ENCODE data around the gene SH3YL1.

The SH3YL1 gene

DNA sequence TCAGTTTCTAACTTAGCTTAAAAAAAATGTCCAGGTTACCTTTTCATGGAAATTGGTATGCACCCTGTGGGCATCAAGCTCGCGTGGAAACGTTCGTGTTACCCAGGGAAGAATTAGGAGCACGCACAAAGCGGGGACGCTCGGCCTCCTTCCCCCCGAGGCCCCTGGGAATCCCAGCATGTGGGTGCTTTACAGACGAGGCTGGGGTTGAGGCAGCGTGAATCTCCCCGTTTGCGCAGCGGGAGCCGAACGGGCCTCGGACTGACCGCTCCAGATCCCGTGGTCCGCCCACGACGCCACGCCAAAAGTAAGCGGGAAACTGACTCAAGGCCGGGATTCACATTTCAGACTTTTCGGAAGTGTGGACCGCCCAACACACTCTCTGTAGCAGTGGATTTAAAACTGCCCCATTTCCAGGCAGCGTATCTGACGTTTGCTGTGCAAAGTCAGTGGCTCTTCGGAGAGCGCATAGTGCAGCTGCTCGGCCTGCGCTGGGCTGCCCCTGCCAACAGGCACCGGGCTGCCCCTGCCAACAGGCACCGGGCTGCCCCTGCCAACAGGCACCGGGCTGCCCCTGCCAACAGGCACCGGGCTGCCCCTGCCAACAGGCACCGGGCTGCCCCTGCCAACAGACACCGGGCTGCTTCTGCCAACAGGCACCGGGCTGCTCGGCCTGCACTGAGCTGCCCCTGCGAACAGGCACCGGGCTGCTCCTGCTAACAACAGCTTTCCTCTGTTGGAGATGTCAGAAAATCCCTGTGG, 49.7 kb downstream of the SH3YL1 start:
- DNase-seq = no peak

DNA sequence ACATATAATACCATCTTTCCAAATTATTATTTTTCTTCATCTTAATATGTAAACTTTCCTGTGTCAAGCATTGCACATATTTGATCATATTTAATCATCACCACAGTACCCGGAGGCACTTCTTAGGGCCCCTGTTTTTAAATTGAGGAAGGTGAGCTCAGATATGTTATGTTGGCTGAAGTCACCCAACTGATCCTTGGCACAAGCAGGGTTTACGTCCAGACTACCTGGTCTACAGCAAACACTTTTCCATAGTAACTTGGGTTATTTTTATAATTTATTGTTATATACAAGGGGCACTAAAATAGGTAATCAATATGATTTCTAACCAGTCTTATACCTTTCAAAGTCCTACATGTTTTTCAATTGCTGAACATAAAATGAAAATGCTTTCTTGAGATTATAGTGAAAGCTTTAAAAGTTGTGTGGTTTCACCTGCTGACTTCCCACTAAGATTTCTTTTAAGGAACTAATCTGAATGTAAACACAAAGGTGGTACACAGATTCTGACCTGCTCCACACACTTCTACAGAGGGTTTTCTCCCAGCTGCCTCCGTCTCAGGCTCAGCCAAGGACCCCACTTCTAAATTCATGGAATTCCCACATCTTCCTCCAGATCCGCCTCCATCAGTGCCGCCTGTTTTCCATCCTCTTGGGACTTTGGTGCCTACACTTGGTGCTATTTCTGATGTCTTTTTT, 52.2 kb downstream of the SH3YL1 start:
- no peak for DNase-seq

DNA sequence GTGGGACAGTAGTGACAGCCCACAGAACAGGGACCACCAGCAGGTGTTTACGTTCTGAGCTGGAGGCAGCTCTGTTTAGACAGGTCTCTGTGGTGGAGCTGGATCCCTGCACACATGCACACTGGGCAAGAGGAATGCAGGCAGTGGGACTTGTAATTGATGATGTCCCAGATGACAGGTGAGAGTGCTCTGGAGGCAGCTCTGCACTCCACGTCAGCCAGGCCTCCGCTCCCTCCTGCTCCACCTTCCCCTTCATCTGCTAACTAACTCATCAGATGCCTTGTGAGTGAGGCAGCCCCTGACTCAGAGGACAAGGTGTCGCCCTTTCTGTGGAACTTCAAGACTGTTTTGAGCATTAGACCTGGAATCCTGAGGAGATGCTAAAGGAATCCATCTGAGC, 53.2 kb downstream of the SH3YL1 start:
- DNase-seq = no peak

DNA sequence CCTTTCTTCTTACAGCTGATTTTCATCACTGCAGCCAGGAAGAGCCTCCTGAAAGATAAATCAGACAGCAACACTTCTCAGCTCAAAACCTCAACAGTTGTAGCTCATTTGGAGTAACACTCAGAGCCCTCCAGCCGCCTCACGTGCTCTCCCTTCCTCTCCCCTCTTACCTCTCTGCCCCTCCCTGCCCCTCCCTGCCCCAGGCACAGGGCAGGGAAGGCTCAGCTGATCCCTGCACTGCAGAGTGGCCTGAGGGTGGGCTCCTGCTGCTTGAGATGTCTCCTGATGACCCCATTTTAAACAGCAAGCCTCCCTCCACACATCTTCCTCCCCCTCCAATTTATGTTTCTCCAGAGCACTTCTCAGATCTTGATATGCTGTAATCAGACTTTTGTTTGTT, 54.4 kb downstream of the SH3YL1 start:
- no peak for DNase-seq

DNA sequence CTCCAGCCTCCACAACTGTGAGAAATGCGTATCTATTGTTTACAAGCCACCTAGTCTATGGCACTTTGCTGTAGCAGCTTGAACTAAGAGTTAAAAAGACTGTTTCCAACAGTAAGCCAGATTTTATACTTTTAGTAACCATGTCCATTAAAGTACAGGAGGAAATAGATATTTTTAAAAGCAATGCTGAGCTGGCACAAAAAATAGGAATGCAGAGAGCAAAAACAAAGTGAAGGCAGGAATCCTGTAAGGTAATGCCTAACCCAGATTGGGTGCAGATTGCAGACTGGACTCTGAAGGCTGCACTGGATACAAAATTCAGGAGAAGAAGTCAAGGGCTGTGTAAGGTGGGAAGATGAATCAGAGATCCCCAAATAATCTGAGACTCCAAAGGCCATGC, 55.5 kb downstream of the SH3YL1 start:
- no peak for DNase-seq

DNA sequence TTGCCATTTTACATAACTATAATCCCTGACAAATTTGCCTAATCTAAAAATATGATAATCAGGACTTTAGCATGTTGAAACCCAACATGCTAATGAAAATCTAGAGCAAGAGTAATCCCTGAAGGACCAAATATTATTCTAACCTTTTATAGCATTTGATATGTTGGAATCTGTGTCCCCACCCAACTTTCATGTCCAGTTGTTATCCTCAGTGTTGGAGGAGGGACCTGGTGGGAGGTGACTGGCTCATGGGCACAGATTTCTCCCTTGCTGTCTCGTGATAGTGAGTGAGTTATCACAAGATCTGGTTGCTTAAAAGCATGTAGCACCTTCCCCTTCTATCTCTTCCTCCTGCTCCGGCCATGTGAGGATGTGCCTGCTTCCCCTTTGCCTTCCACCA, 59.8 kb downstream of the SH3YL1 start:
- no peak for DNase-seq

DNA sequence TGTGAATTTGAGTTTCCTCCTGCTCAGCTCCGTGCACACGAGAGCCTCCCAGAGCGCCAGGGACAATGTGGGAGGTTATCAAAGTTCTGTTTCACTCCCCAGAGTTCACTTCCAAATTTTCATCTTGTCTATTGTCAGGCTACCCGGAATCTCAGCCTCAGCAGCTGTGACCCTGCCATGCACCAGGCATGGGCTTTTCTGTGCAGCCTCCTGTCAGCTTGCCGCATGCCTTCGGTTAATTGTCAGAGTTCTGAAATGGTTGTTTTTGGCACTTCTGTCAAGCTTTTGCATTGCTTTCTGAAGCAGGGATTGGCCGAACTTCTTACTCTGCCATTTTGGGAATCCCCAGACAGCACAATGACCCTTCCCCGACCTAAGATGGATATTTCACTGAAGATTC, 60.4 kb downstream of the SH3YL1 start:
- no peak for DNase-seq

DNA sequence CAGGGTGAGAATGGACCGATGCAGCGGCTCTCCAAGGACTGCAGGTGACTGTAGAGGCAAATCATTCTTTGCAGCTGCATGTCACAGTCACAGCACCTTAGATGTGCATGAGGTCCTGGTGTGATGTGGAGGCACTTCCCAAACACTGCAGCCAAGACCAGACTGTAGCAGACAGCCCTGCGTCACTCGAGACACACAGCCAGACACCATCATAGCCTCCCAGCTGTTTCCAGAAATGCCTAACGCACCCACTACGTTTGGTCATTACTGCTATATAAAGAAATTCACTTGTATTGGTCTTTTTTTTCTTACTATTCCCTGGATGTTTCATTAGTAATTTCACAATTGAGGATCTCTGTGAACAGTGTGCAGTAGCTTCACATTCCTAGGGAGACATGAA, 60.9 kb downstream of the SH3YL1 start:
- no peak for DNase-seq

DNA sequence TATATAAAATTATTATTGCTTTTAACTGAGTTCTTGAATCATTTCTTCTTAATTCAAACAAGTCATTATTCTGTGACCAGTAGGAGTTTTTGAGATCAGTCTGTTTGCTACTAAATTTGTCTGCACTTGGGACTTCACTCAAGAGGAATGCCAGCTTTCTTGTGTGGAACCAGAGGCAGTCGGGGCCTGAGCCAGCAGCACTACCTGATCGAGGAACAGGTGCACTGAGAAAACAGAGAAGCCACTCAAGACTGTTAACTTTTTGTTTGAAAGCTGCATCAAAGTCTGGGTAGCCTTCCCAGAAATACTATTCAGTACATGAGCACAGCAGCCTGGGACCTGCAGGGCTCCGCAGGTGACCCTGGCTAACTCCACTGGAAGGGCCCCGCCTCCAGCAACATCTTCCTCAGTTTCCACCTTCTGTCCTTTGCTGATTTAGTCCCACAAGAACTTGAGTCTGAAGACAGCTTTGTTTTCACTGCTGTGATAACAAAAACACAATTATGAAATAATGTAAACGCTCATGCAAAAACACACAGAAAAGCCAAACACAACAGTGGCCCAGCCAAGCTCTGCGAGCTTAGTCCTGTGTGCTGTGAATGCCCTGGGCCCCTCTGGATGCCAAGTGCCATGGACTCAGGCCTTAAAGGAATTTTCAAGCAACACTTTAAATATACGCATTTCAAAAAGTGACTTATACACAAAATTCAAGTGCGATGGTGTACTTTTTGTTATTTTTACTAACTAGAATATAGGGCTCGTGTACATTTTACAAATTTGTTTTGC, 62.0 kb downstream of the SH3YL1 start:
- no peak for DNase-seq

DNA sequence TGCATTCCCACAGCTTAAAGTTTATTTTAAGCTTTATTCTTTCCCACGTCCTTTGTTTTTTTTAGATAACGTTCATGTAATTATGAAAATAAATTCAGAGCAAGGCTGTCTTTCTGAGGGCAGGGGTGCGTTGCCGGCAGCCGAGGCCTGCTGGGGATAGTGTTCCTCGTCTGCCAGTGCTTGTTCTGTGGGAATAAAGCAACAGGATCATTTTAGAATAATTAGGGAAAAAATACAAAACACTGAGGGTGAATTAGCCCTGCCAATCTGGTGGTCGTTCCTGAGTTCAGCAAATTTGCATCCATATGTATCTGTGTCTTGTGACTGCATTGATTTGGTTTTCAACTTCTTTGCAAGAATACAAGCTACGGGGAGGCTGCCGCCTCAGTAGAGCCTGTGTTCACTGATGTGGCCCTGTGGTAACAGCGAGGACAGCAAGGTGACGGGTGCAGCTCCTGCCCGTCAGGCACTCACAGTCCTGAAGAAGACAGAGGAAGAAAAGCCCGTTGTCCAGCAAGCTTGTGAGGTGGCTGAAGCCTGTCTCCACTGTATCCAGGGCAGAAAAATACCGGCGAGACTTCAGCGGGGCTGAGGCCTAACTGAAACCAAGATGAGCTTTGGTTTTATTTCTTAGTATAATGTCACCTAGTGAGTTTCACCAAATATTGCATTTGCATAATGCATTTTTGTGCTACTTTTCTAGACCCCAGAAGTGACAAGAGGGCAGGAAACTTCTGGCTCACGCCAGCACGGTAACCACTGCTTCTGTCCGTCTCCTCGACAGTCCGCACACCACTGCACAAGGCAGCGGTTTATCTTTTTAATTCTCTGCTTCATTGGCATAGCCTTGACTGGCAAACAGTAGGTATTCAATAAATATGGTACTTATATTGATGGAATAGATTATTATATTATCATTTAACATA, 64.5 kb downstream of the SH3YL1 start:
- DNase-seq = no peak

DNA sequence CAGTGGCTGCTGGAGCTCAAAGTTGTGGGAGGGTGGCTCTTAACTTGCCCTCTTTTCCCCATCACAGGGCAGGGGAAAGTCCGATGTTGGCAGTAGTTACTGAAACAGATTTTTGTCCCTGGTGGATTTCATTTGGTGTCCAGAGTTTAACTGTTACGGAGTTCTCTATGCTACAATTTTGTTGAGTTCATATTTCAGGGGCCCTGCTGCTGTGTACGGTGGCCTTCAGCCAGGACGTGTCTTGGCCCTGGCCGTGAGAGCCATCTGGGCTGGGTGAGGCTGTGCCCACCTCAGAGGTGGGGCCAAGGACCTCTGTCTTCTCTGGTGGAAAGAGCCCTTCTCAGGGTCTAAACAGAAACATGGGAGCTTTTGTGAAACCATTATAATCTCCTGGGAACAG, 67.4 kb downstream of the SH3YL1 start:
- DNase-seq = no peak

DNA sequence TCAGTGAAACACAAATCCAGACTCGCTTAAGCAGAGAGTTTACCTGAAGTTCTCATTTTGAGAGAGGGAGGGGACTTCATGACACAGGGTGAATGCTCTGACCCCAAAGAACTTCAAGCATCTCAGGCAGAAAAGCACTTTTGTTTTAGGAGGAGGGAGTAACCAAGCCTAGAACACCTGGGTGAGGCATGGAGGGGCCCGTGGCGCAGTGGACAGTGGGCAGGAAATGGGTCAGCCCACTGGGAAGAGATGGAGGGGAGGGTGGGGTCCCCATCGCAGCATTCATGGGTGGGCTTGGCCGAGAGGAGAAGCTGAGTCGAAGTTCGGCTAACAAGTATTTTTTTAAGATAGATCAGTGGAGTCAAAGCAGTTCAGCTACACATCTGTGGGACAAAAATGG, 67.9 kb downstream of the SH3YL1 start:
- no peak for DNase-seq

DNA sequence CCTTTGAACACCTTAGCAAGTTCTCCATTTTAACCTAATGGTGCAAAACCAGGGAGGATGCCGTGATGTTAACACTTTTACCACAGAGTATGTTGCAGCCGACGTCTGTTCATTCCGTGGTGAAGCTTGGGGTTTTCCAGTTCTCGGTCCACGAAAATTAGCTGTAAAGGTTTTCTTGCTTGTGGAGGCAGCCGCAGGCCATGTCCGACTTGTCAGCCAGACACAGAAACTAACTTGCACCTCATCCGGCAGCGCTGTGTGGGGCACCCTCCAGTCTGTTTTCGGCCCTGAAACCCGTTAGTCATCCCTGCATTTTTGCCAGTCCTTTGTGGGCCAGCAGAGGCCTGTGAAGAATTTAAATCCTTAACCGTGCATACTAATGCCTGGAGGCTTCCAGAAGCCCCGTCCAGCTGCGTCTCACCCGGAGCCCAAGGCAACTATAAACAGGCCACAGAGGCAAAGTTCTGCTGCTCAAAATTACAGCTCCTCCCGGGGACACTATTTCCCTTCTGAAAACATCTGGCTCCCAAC, 70.6 kb downstream of the SH3YL1 start:
- no peak for DNase-seq

DNA sequence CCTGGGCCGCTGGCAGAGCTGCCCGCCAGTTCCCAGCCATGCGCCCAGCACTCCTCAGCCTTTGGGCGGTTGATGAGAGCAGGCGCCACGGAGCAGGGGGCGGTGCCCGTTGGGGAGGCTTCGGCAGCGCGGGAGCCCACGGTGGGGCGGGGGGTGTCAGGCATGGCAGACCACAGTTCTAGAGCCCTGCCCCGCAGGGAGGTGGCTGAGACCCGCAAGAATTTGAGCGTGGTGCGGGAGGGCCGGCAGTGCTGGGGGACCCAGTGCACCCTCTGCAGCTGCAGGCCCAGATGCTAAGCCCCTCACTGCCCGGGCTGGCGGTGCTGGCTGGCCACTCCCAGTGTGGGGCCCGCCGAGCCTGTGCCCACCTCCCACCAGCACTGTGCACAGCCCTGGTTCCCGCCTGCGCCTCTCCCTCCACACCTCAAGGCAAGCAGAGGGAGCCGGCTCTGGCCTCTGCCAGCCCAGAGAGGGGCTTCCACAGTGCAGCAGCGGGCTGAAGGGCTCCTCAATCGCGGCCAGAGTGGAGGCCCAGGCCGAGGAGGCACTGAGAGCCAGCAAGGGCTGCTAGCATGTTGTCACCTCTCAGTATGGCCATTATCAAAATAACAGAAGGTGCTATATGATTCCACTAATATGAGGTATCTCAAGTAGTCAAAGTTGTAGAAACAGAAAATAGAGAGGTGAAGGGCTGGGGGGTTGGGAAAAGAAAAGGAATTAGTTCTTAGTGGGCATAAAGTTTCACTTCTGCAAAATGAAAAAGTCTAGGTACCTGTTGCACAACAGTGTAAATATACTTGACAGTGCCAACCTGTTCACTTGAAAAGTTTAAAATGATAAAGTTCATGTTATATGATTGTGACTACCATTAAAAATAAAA, 72.3 kb downstream of the SH3YL1 start:
- DNase-seq = no peak

DNA sequence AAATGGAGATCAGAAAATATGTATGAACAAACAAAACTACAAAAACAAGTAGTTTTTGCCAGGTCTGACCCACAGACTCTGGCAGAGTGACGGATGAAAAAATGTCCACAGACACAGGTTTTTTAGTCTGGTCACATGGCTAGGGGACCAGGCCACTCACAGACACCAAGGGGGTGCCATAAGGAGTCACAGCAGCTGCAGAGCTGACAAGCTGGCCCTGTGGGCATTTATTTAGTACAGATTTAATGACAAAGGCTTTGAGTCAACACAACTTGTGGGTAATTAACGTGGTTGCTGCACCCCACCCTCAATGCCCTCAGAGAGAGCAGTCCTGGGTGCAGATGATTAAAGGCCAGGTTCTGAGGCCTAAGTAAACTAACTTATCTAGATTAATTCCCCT, 76.0 kb downstream of the SH3YL1 start:
- no peak for DNase-seq

DNA sequence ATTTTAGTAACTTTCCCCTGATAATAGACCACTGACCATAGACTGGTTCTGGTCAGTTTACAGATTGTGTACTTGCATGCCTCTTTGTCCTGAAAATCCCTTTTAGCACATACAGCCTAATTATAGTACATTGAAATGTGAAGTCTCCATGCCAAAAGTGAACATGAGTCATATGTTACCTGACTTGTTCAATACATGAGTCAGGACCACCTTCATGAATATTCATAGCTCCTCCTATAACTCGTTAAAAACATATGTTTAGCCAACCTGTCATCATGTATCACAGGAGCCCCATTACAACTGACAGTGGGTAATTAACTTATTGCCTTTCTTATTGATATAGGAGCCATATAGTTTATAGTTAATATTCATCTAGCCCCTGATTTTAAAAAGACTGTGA, 78.6 kb downstream of the SH3YL1 start:
- DNase-seq = no peak

DNA sequence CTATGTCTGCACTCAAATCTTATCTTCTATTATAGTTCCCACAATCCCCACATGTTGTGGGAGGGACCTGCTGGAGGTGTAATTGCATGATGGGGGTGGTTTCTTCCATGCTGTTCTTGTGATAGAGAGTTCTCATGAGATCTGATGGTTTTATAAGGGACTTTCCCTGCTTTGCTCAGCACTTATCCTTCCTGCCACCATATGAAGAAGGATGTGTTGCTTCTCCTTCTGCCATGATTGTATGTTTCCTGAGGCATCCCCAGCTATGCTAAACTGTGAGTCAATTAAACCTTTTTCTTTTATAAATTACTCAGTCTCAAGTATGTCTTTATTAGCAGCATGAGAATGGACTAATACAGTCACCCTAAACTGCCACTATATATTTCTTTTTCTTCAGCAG, 79.1 kb downstream of the SH3YL1 start:
- no peak for DNase-seq

DNA sequence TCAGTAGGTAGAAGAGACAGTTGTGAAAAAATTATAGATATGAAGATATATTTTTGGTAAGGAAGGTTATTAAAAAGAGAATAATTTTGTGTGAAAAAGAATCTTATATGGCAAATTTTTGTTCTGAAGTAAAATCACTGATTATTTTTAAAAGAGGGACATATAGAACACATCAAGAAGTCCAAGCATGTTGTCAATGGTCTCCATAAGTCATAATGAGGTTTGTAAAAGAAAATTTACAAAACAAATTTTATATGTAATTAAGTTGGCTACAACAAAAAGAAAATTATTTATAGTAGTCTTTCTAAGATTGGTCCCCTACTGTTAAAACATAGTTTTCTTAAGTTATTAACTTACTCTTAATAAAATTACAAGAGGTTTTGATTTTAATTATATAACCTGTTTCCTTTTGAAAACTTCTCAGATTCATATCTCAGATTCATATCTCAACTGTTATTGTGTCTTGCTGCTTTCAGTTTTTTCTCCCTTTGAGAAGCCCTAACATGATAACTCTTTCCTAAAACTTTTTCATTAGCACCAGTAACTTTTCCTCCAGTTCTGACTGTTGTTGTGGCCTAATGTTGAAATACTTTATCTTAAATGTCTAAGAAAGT, 81.2 kb downstream of the SH3YL1 start:
- no peak for DNase-seq

DNA sequence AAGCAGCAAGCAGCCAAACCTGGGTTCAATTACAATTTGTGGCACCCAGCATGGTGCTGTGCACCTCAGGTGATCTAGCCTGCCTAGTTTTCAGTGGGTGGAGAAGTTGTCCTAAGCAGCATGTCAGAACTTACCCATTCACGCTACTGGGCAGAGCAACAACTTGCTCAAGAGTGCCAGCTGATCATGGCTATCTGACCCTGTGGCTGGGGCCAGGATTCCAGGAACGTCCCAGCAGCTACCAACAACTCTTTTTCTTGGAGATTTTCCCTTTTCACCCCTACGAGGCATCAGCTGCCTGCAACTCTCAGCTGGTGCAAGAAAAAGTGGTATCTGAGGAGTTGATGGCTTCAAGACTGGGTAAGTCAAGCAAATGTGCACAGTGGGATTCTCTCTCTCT, 83.5 kb downstream of the SH3YL1 start:
- DNase-seq = no peak

DNA sequence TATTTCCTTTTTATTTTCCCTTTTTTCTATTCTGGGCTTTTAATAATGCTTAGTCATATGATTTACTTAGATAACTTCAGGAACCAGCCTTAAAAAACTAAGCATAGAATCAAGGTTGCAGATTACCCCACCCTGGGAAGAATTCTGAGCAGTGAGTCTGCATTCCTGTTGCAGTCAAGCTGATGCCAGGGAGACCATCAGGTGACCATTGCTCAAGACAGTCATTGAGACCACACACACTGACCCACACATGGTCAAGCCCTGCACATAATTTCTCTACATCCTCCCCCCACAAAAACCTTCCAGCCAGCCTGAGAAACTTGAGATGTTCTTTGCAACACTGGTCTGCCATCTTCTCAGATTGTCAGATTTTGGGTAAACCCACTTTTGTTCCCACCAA, 83.9 kb downstream of the SH3YL1 start:
- no peak for DNase-seq

DNA sequence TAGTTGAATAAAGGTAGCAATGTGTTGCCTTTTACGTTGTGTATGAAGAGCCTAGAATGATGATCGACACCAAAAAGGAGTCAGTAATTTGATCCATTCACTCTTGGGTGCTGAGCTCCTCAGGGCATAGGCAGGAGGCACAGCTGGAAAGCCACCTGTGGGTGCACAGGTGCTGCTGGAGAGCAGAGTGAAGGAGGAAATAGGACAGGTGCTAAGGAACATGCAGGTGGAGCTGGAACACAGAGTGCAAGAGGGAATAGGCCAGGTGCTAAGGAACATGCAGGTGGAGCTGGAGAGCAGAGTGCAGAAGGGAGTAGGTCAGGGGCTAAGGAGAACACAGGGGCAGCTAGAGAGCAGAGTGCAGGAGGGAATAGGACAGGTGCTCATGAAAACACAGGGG, 86.1 kb downstream of the SH3YL1 start:
- DNase-seq = no peak

Data from NCI-H1092 (cell line).